Mesenchymal stem cell (in vitro differentiated cells and primary cell): ENCODE data around the gene TPPP.

Experiments
- DNase-seq: peaks from one replicate; pipeline ENCODE4 v3.0.0-alpha.2; 2013
- H2AFZ ChIP-seq: one replicate; pipeline ENCODE4 v1.6.1; 2013; ENCODE audit warnings: low read depth, mild to moderate bottlenecking, control low read depth, inconsistent platforms, low read length, moderate library complexity
- H2AK5ac ChIP-seq: 2 replicates; pipeline ENCODE4 v1.6.1; 2013; ENCODE audit warnings: low read length, moderate library complexity, mild to moderate bottlenecking, inconsistent platforms; ENCODE audit not compliant: severe bottlenecking
- H2BK120ac ChIP-seq: one replicate; pipeline ENCODE4 v1.6.1; 2013; ENCODE audit warnings: low read depth, mild to moderate bottlenecking, inconsistent platforms, low read length, moderate library complexity
- H2BK12ac ChIP-seq, 2 experiments: one replicate each; pipeline ENCODE4 v1.6.1; 2013; ENCODE audit warnings: inconsistent platforms in 2 of 2, low read length in 2 of 2, mild to moderate bottlenecking in 2 of 2, moderate library complexity in 2 of 2, control low read depth in 1 of 2
- H2BK15ac ChIP-seq: one replicate; pipeline ENCODE4 v1.6.1; 2013; ENCODE audit warnings: mild to moderate bottlenecking, low read depth, inconsistent platforms; ENCODE audit not compliant: poor library complexity, severe bottlenecking
- H2BK5ac ChIP-seq: 2 replicates; pipeline ENCODE4 v1.6.1; 2013; ENCODE audit warnings: low read depth, mild to moderate bottlenecking, low read length, control low read depth, inconsistent platforms; ENCODE audit not compliant: poor library complexity, severe bottlenecking
- H3K14ac ChIP-seq, 2 experiments: one replicate each; pipeline ENCODE4 v1.6.1; 2013; ENCODE audit warnings: inconsistent platforms in 2 of 2, low read length in 2 of 2, control low read depth in 1 of 2, mild to moderate bottlenecking in 1 of 2, moderate library complexity in 1 of 2
- H3K18ac ChIP-seq, 2 experiments: one replicate each; pipeline ENCODE4 v1.6.1; 2013; ENCODE audit warnings: inconsistent platforms in 2 of 2, low read length in 2 of 2, control low read depth in 1 of 2, low read depth in 1 of 2, mild to moderate bottlenecking in 1 of 2
- H3K23ac ChIP-seq, 2 experiments: one replicate each; pipeline ENCODE4 v1.6.1; 2013; ENCODE audit warnings: inconsistent platforms in 2 of 2, low read length in 2 of 2, mild to moderate bottlenecking in 2 of 2, moderate library complexity in 2 of 2, control low read depth in 1 of 2
- H3K27ac ChIP-seq: 2 replicates; pipeline ENCODE4 v1.5.1; 2013; ENCODE audit warnings: mild to moderate bottlenecking, moderate library complexity, low read length, control low read depth, inconsistent platforms; ENCODE audit not compliant: poor library complexity, severe bottlenecking
- H3K27me3 ChIP-seq, 2 experiments: 2 replicates each; pipeline versions ENCODE4 v1.6.1 to v1.7.0; 2013; ENCODE audit warnings: low read length in 2 of 2, mild to moderate bottlenecking in 2 of 2, moderate library complexity in 2 of 2, control low read depth in 1 of 2, inconsistent platforms in 1 of 2; ENCODE audit not compliant: control insufficient read depth in 1 of 2, insufficient read depth in 1 of 2
- H3K36me3 ChIP-seq, 2 experiments: 2 replicates each; pipeline versions ENCODE4 v1.6.1 to v1.7.0; 2013; ENCODE audit warnings: low read length in 2 of 2, control low read depth in 1 of 2, inconsistent platforms in 1 of 2, low read depth in 1 of 2, mild to moderate bottlenecking in 1 of 2; ENCODE audit not compliant: insufficient read depth in 2 of 2, control insufficient read depth in 1 of 2
- H3K4ac ChIP-seq, 2 experiments: one replicate each; pipeline ENCODE4 v1.6.1; 2013; ENCODE audit warnings: inconsistent platforms in 2 of 2, low read length in 2 of 2, mild to moderate bottlenecking in 2 of 2, moderate library complexity in 2 of 2, control low read depth in 1 of 2, low read depth in 1 of 2
- H3K4me1 ChIP-seq: 2 replicates; pipeline ENCODE4 v1.6.1; 2013; ENCODE audit warnings: low read depth, low read length, control low read depth; ENCODE audit not compliant: control insufficient read depth, insufficient read depth
- H3K4me2 ChIP-seq: 2 replicates; pipeline ENCODE4 v1.6.1; 2013; ENCODE audit warnings: low read length, mild to moderate bottlenecking, inconsistent platforms; ENCODE audit not compliant: poor library complexity, severe bottlenecking
- H3K4me3 ChIP-seq, 2 experiments: 2 replicates each; pipeline versions ENCODE4 v1.5.1 to v1.7.0; 2013; ENCODE audit warnings: low read length in 2 of 2, mild to moderate bottlenecking in 2 of 2, control low read depth in 1 of 2, low read depth in 1 of 2; ENCODE audit not compliant: insufficient read depth in 1 of 2
- H3K79me1 ChIP-seq: replicated peaks from 2 replicates; pipeline ENCODE4 v1.6.1; 2013; ENCODE audit warnings: mild to moderate bottlenecking, control low read depth, low read length, inconsistent platforms; ENCODE audit not compliant: poor library complexity, severe bottlenecking
- H3K9ac ChIP-seq: 2 replicates; pipeline ENCODE4 v1.7.0; 2013; ENCODE audit warnings: mild to moderate bottlenecking, low read length, moderate library complexity
- H3K9me3 ChIP-seq: 2 replicates; pipeline ENCODE4 v1.7.0; 2013; ENCODE audit warnings: mild to moderate bottlenecking, low read length; ENCODE audit not compliant: control insufficient read depth
- H4K8ac ChIP-seq: one replicate; pipeline ENCODE4 v1.6.1; 2013; ENCODE audit warnings: inconsistent platforms, mild to moderate bottlenecking, low read length, moderate library complexity
- H4K91ac ChIP-seq: one replicate; pipeline ENCODE4 v1.6.1; 2013; ENCODE audit warnings: mild to moderate bottlenecking, low read length, inconsistent platforms
- WGBS: methylation state at CpG from one replicate; pipeline ENCODE4 v1.1.7; 2013; ENCODE audit warnings: mixed read lengths; 5-methylcytosine and 5-hydroxymethylcytosine counted together

TPPP gene

DNA sequence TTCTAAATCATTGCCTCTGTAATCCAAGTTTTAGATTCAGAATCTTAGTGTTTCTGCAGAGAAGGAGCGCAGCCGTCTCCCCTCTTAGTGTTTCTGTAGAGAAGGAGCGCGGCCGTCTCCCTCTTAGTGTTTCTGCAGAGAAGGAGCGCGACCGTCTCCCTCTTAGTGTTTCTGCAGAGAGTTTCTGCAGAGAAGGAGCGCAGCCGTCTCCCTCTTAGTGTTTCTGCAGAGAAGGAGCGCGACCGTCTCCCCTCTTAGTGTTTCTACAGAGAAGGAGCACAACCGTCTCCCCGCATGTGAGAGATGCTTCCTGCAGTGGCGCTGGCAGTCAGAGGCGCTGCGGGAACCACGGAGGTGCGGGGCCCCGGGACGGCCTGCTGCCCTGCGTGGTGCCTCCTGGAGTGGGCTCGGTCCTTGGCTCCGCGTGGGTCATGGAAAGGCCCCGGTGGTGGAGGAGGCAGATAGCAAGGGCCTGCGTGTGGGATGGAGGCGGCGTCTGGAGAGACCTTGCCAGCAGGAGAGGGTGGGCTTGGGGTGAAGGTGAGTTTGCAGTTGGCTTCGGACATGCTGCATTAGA lies 70.1 kb downstream of the TPPP start:
- Histone ChIP-seq H3K79me1 (peaks cover 27% of the 10 kb centered on the region), H3K27ac (no peak overlapping the region), H3K27me3 (no peaks in the 10 kb centered on the region), H3K4me1 (no peaks in the 10 kb centered on the region), H3K9ac (no peak overlapping the region), H3K4me2 (no peak overlapping the region), H3K9me3 (no peaks in the 10 kb centered on the region), H3K23ac (no peak overlapping the region), H2BK5ac (no peak overlapping the region), H4K8ac (no peak overlapping the region), H3K14ac (no peak overlapping the region), H2BK12ac (no peak overlapping the region), H3K4me3 (no peak overlapping the region), H2AFZ (no peak overlapping the region), H4K91ac (no peak overlapping the region), H3K36me3 (peaks cover 31 to 64% of the 10 kb centered on the region in 2 experiments), H3K4ac (no peak overlapping the region), H2BK120ac (no peak overlapping the region), H2BK15ac (no peak overlapping the region), H2AK5ac (no peak overlapping the region), H3K18ac (no peak overlapping the region)
- DNase-seq, result no peak
- 96% methylated on average over 31 of the region's 31 CpGs for WGBS

DNA sequence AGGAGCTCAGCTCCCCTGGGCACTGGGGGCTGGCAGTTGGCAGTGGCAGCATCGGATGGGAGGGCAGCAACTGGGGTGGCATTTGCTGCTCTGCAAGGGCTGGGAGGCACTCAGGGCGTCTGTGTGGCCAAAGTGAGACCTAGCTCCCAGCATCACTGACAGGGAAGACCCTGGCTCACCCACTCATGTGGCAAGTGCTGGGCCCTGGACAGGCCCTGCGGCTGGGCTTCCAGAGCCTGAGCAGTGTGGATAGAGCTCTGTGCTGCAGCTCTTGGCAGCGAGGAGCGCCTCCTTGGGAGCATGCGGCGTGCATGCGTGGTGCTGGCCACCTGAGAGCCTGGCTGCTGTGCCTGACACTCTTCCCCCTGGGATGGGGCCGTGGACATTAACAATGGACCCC lies 70.8 kb downstream of the TPPP start:
- Histone ChIP-seq H2AK5ac (no peak overlapping the region), H3K4me3 (no peak overlapping the region), H2BK120ac (no peak overlapping the region), H3K36me3 (peaks cover 27 to 60% of the 10 kb centered on the region in 2 experiments), H3K27ac (no peak overlapping the region), H3K79me1 (peaks cover 32% of the 10 kb centered on the region), H2BK15ac (no peak overlapping the region), H3K23ac (no peak overlapping the region), H2BK5ac (no peak overlapping the region), H3K9me3 (no peaks in the 10 kb centered on the region), H3K9ac (no peak overlapping the region), H4K8ac (peak overlapping the region; percentile 22), H2BK12ac (no peak overlapping the region), H3K27me3 (no peaks in the 10 kb centered on the region), H3K4ac (no peak overlapping the region), H3K14ac (no peak overlapping the region), H3K4me1 (no peaks in the 10 kb centered on the region), H3K18ac (no peak overlapping the region), H4K91ac (no peak overlapping the region), H3K4me2 (no peak overlapping the region), H2AFZ (no peak overlapping the region)
- 95% methylated on average over 8 of the region's 9 CpGs for WGBS
- no peak for DNase-seq

DNA sequence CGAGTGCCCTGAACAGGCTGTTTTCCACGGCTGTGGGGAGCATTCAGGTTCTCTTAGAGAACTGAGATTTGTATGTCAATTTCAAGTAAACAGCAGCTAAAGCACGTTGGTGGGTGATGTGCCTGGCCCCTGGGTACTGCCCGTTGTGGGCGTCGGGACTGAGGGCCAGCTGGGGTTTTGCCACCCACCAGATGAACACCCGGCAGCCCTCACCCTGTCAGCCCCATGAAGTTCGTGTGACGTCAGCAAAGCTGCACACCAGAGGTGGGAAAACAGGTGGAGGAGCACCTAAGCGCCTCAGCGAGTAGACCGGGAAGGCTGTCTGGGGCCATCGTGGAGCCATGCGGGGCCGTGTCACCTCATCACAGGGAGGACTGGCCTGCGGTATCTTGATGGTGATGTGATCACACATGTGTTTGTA lies 71.8 kb downstream of the TPPP start:
- Histone ChIP-seq H3K4ac (no peak overlapping the region), H3K4me2 (no peak overlapping the region)

DNA sequence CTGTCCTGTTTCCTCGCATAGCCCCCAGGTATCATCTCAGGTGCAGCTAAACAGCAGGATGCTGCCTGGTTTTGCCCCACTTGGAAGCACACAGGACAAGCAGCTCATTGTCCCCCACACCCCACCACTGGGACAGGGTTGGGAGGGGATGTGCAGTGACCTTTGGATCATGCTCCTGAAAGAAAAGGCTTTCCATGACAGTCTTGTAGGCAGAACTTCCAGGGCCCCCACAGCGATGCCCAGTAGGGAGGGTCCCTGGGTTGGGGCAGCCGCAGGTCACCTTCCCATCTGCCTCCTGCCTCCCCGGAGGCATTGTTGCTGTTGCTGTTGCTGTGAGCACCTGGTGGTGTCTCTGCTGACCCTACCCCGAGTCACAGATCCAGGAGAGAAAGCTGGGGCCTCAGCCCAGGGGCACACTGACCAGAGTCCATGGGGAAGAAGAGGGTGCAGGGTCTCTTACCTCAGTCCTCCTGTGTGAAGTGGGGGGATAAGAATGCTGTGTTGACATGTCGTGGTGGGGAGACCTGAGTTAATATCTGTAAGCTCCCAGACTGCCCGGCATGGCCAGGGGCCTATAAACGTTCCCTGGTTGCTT lies 72.5 kb downstream of the TPPP start:
- H3K79me1 ChIP-seq, result peaks cover 40% of the 10 kb centered on the region
- no peak overlapping the region for H2AK5ac ChIP-seq
- H2BK15ac ChIP-seq, result no peak overlapping the region
- no peaks in the 10 kb centered on the region for H3K9me3 ChIP-seq
- H3K36me3 ChIP-seq, result peaks cover 27 to 63% of the 10 kb centered on the region in 2 experiments
- H2AFZ ChIP-seq, result no peak overlapping the region
- no peak overlapping the region for H3K14ac ChIP-seq
- whole genome bisulfite sequencing, result 96% methylated on average over 8 of the region's 8 CpGs
- no peak overlapping the region for H3K18ac ChIP-seq
- no peaks in the 10 kb centered on the region for H3K27me3 ChIP-seq
- no peak overlapping the region for H3K4me3 ChIP-seq
- no peak overlapping the region for H4K91ac ChIP-seq
- H3K4ac ChIP-seq, result no peak overlapping the region
- no peak overlapping the region for H2BK12ac ChIP-seq
- no peak overlapping the region for H2BK120ac ChIP-seq
- no peak for DNase-seq
- H3K4me1 ChIP-seq, result peaks cover 4% of the 10 kb centered on the region
- H3K9ac ChIP-seq, result no peak overlapping the region
- no peak overlapping the region for H4K8ac ChIP-seq
- no peak overlapping the region for H2BK5ac ChIP-seq
- H3K23ac ChIP-seq, result no peak overlapping the region
- H3K27ac ChIP-seq, result no peak overlapping the region
- H3K4me2 ChIP-seq, result no peak overlapping the region

More for the DNA sequence above, 71.8 kb downstream of the TPPP start:
- Histone ChIP-seq H3K4me3 (no peak overlapping the region), H3K9me3 (no peaks in the 10 kb centered on the region), H2AK5ac (no peak overlapping the region), H3K27ac (no peak overlapping the region), H2BK15ac (no peak overlapping the region), H2BK12ac (no peak overlapping the region), H3K23ac (no peak overlapping the region), H3K9ac (no peak overlapping the region), H3K18ac (no peak overlapping the region), H3K79me1 (peaks cover 40% of the 10 kb centered on the region), H4K8ac (no peak overlapping the region), H2AFZ (no peak overlapping the region), H3K36me3 (peaks cover 27 to 64% of the 10 kb centered on the region in 2 experiments), H3K27me3 (no peaks in the 10 kb centered on the region), H3K4me1 (peaks cover 4% of the 10 kb centered on the region), H2BK120ac (no peak overlapping the region), H3K14ac (no peak overlapping the region), H2BK5ac (no peak overlapping the region), H4K91ac (no peak overlapping the region)
- WGBS, result 97% methylated on average over 16 of the region's 16 CpGs
- DNase-seq, result no peak
